IPS-15b (cell line): ENCODE data around the gene MMADHC.
"Not testable (repeated sequence)": the region's sequence is repeated elsewhere in the genome, so short reads cannot be mapped to it uniquely, and the experiment has no call there.

Experiments
- H3K27me3 ChIP-seq: one replicate; pipeline ENCODE4 v1.6.1; 2013; ENCODE audit warnings: low read length; ENCODE audit not compliant: control insufficient read depth, insufficient read depth
- H3K36me3 ChIP-seq: one replicate; pipeline ENCODE4 v1.6.1; 2013; ENCODE audit warnings: low read length; ENCODE audit not compliant: control insufficient read depth, insufficient read depth
- H3K4me1 ChIP-seq: one replicate; pipeline ENCODE4 v1.6.1; 2013; ENCODE audit warnings: mild to moderate bottlenecking, low read length; ENCODE audit not compliant: control insufficient read depth, insufficient read depth
- H3K4me3 ChIP-seq: one replicate; pipeline ENCODE4 v1.5.1; 2013; ENCODE audit warnings: low read depth, low read length
- H3K9ac ChIP-seq: one replicate; pipeline ENCODE4 v1.6.1; 2013; ENCODE audit warnings: low read depth, mild to moderate bottlenecking, low read length
- H3K9me3 ChIP-seq: one replicate; pipeline ENCODE4 v1.6.1; 2013; ENCODE audit warnings: mild to moderate bottlenecking, low read length; ENCODE audit not compliant: control insufficient read depth, insufficient read depth

MMADHC gene

GRCh38 chr2:149586063-149586462 is 1.5 kb downstream of the MMADHC start:
- Histone ChIP-seq H3K36me3 (no peaks in the 10 kb centered on the region), H3K4me3 (peak overlapping the region; percentile 100), H3K4me1 (no peaks in the 10 kb centered on the region)

GRCh38 chr2:149585166-149585885 is 2.2 kb downstream of the MMADHC start:
- Histone ChIP-seq H3K27me3 (no peaks in the 10 kb centered on the region), H3K9ac (no peak overlapping the region), H3K4me3 (peak overlapping the region; percentile 27), H3K9me3 (no peaks in the 10 kb centered on the region), H3K36me3 (peaks cover 2% of the 10 kb centered on the region), H3K4me1 (no peaks in the 10 kb centered on the region)

More at GRCh38 chr2:149586063-149586462, 1.5 kb downstream of the MMADHC start:
- Histone ChIP-seq H3K27me3 (no peaks in the 10 kb centered on the region), H3K9ac (no peak overlapping the region), H3K9me3 (no peaks in the 10 kb centered on the region)

- no peaks in the 10 kb centered on the region for H3K4me1 ChIP-seq
- no peak overlapping the region for H3K4me3 ChIP-seq
- H3K27me3 ChIP-seq = no peaks in the 10 kb centered on the region
- H3K9me3 ChIP-seq = no peaks in the 10 kb centered on the region
- H3K9ac ChIP-seq = no peak overlapping the region
- H3K36me3 ChIP-seq = peaks cover 23% of the 10 kb centered on the region
These were observed 7.3 kb downstream of the MMADHC start for GRCh38 chr2:149579972-149580882.

- no peak overlapping the region for H3K9ac ChIP-seq
- no peaks in the 10 kb centered on the region for H3K27me3 ChIP-seq
- H3K36me3 ChIP-seq = peaks cover 23% of the 10 kb centered on the region
- no peaks in the 10 kb centered on the region for H3K4me1 ChIP-seq
- no peak overlapping the region for H3K4me3 ChIP-seq
- H3K9me3 ChIP-seq = no peaks in the 10 kb centered on the region
These were observed 10.3 kb downstream of the MMADHC start for GRCh38 chr2:149577269-149577668.

- no peaks in the 10 kb centered on the region for H3K4me1 ChIP-seq
- H3K27me3 ChIP-seq = no peaks in the 10 kb centered on the region
- peaks cover 20% of the 10 kb centered on the region for H3K36me3 ChIP-seq
- no peak overlapping the region for H3K4me3 ChIP-seq
- H3K9me3 ChIP-seq = no peaks in the 10 kb centered on the region
- H3K9ac ChIP-seq = no peak overlapping the region
These were observed 11.8 kb downstream of the MMADHC start for GRCh38 chr2:149575752-149576151.

- H3K9me3 ChIP-seq = no peaks in the 10 kb centered on the region
- H3K9ac ChIP-seq = no peak overlapping the region
- H3K4me3 ChIP-seq = no peak overlapping the region
- no peaks in the 10 kb centered on the region for H3K4me1 ChIP-seq
- no peaks in the 10 kb centered on the region for H3K27me3 ChIP-seq
- peaks cover 20% of the 10 kb centered on the region for H3K36me3 ChIP-seq
These were observed 12.3 kb downstream of the MMADHC start for GRCh38 chr2:149575277-149575676.

GRCh38 chr2:149573760-149574159 is 13.8 kb downstream of the MMADHC start:
- Histone ChIP-seq H3K4me3 (no peak overlapping the region), H3K4me1 (no peaks in the 10 kb centered on the region), H3K36me3 (peaks cover 10% of the 10 kb centered on the region), H3K9me3 (no peaks in the 10 kb centered on the region), H3K9ac (no peak overlapping the region), H3K27me3 (no peaks in the 10 kb centered on the region)

GRCh38 chr2:149572102-149572953 is 15.2 kb downstream of the MMADHC start:
- H3K4me1 ChIP-seq = no peaks in the 10 kb centered on the region
- peaks cover 7% of the 10 kb centered on the region for H3K36me3 ChIP-seq
- no peaks in the 10 kb centered on the region for H3K27me3 ChIP-seq
- H3K4me3 ChIP-seq = no peak overlapping the region
- no peaks in the 10 kb centered on the region for H3K9me3 ChIP-seq
- H3K9ac ChIP-seq = no peak overlapping the region

- Histone ChIP-seq H3K27me3 (no peaks in the 10 kb centered on the region), H3K9ac (no peak overlapping the region), H3K4me3 (no peak overlapping the region), H3K36me3 (no peaks in the 10 kb centered on the region), H3K4me1 (no peaks in the 10 kb centered on the region), H3K9me3 (no peaks in the 10 kb centered on the region)
These were observed 19.4 kb downstream of the MMADHC start for GRCh38 chr2:149568138-149568537.

GRCh38 chr2:149566652-149567051 is 20.9 kb downstream of the MMADHC start:
- Histone ChIP-seq H3K9ac (no peak overlapping the region), H3K4me1 (no peaks in the 10 kb centered on the region), H3K36me3 (no peaks in the 10 kb centered on the region), H3K9me3 (no peaks in the 10 kb centered on the region), H3K27me3 (no peaks in the 10 kb centered on the region), H3K4me3 (no peak overlapping the region)

GRCh38 chr2:149565625-149566024 is 21.9 kb downstream of the MMADHC start:
- H3K36me3 ChIP-seq = not testable (repeated sequence)

More at GRCh38 chr2:149565625-149566024, 21.9 kb downstream of the MMADHC start:
- H3K27me3 ChIP-seq, H3K4me1 ChIP-seq, H3K9me3 ChIP-seq, H3K4me3 ChIP-seq, H3K9ac ChIP-seq: not testable (repeated sequence)
